SK-N-SH (cell line): ENCODE results near the gene RBM4B.

Experiments used
- CTCF ChIP-seq: fragments of 200-600 bp; sonication (generic); IDR thresholded peaks from 2 replicates; pipeline ENCODE4 v1.6.1; 2017; ENCODE audit warnings: antibody characterized with exemption, mild to moderate bottlenecking, moderate library complexity
- MAX ChIP-seq: IDR thresholded peaks from 2 replicates; pipeline ENCODE4 v1.4.0; 2012; ENCODE audit warnings: low read depth
- MEF2A ChIP-seq: IDR thresholded peaks from 2 replicates; pipeline ENCODE4 v1.4.0; 2012; ENCODE audit warnings: low read depth, borderline replicate concordance
- MXI1 ChIP-seq: IDR thresholded peaks from 2 replicates; pipeline ENCODE4 v1.6.1; 2012; ENCODE audit warnings: mild to moderate bottlenecking, low read depth, low read length, improper control_type of control experiment
- POLR2AphosphoS5 ChIP-seq: IDR thresholded peaks from 2 replicates; pipeline ENCODE4 v1.6.1; 2012; ENCODE audit warnings: low read depth, low read length
- TCF12 ChIP-seq: IDR thresholded peaks from 2 replicates; pipeline ENCODE4 v1.4.0; 2012

- TF ChIP-seq CTCF, result no peak
- no peak for TF ChIP-seq TCF12
- peak; percentile 84 for TF ChIP-seq MAX
- peak; percentile 99 for TF ChIP-seq POLR2AphosphoS5
- no peak for TF ChIP-seq MEF2A
- TF ChIP-seq MXI1, result peak; percentile 79
Observed at GRCh38 chr11:66616379-66617154, 61.1 kb downstream of the RBM4B start, which contains the start of gene RBM14.
